ENCODE data around the gene TCFL5.

The TCFL5 gene

GRCh38 chr20:62832212-62832922 lies 29.3 kb downstream of the TCFL5 start:
- DNase-seq: no peak

GRCh38 chr20:62831854-62832211 lies 29.8 kb downstream of the TCFL5 start:
- DNase-seq: no peak

- no peak for DNase-seq
Observed at GRCh38 chr20:62831361-62831788, 30.2 kb downstream of the TCFL5 start.

- no peak for DNase-seq
Observed at GRCh38 chr20:62830821-62831220, 30.8 kb downstream of the TCFL5 start.

- DNase-seq: no peak
Observed at GRCh38 chr20:62830251-62830650, 31.4 kb downstream of the TCFL5 start.

- no peak for DNase-seq
Observed at GRCh38 chr20:62829231-62830230, 32.1 kb downstream of the TCFL5 start.

- no peak for DNase-seq
Observed at GRCh38 chr20:62828511-62829230, 33.0 kb downstream of the TCFL5 start.

GRCh38 chr20:62828051-62828450 lies 33.6 kb downstream of the TCFL5 start:
- DNase-seq: no peak

- no peak for DNase-seq
Observed at GRCh38 chr20:62827311-62828038, 34.1 kb downstream of the TCFL5 start.

GRCh38 chr20:62826646-62827310 lies 34.8 kb downstream of the TCFL5 start:
- no peak for DNase-seq

GRCh38 chr20:62825986-62826645 lies 35.5 kb downstream of the TCFL5 start:
- DNase-seq: no peak

GRCh38 chr20:62825333-62825985 lies 36.2 kb downstream of the TCFL5 start:
- no peak for DNase-seq

- DNase-seq: no peak
Observed at GRCh38 chr20:62824476-62825332, 36.9 kb downstream of the TCFL5 start.

GRCh38 chr20:62823688-62824475 lies 37.7 kb downstream of the TCFL5 start:
- no peak for DNase-seq

- DNase-seq: no peak
Observed at GRCh38 chr20:62822788-62823651, 38.6 kb downstream of the TCFL5 start.

- no peak for DNase-seq
Observed at GRCh38 chr20:62822239-62822787, 39.3 kb downstream of the TCFL5 start.

GRCh38 chr20:62821726-62822210 lies 39.9 kb downstream of the TCFL5 start:
- no peak for DNase-seq

Measured in GOT3 (cell line).